Hypothalamus (tissue), 51 donors: ENCODE results near the gene PPP2R2B.

Experiments used
- DNase-seq, 51 donors: peaks; one replicate each; lab custom pipeline; 2025; lab: John Stamatoyannopoulos, UW

Gene PPP2R2B

DNA sequence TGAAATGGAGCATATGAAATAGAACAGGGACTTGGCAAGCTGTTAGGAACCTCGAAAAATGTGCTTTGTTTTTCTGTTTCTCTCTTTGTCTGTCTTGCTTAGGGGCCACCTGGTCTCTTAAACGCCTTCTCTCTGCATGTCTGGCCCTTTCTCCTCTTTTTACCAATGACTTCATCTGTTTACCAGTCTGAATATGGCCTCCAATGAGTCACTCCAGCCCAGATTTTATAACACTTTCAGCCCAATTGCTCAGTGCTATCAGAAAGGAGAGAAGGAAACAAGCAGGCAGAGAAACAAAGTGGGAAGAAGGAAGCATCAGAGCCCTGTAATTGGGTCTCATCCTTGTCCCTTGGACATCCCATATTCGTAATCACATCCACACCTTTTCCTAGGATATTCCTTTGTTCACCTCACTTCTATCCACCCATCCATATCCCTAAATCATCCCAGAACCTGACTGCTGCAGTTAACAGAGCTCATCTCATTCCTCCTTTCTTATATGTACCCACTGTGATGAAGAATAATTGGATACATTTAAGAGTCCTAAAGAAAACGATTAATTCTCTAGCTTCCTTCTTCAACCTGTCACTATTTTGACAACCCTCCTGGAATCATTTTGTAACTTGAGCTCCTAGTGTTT lies 210.8 kb downstream of the PPP2R2B start:
- peak in 7 of 51 donors; percentile 4 to 33 (median 22) for DNase-seq

- DNase-seq: no peak
Observed at GRCh38 chr5:146662229-146662628, 216.3 kb downstream of the PPP2R2B start.

DNA sequence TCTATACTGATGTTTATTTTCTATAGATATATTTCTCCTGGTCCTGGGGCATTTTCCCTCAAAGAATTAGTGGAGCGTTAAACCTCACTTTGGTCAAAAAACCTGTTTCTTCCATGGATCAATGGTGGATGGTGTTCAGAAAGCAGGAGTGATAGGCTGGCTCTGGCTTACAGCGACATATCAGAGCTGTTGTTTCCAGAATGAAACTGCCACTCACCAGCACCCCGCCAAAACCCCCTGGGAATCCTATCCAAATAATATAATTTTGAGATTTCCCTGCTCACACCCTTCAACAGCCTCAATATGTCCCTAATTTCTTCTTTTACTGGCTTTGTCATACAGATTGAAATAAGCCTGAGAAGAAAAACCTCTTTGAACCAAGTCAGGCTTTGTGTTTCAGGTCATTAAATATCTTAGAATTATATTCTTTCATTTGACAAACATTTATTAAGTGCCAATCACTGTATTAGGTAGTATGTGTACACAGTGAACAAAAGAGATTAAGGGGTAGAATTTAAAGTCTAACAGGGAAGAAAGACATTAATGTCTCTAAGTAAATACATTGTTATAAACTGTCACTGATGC lies 218.1 kb downstream of the PPP2R2B start:
- DNase-seq: no peak

DNA sequence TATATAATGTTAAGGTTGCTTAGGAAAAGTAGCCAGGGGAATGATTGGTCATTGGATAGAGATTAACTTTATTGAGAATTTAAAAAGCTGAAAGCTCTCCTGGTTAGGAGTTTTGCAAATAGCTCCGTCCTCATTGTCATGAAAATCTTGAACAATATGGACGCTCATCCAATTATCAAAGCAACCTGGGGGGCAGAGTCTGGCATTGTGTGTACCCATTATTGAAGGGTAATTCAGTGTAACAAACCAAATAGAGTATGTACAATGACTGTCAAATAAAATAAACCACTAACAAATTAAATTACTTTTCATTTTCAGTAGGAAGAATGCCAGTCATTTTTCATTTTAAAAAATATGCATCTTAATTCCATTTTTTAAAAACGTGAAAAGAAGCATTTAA lies 218.6 kb downstream of the PPP2R2B start:
- no peak for DNase-seq

- DNase-seq: no peak
Observed at GRCh38 chr5:146656703-146657102, 221.9 kb downstream of the PPP2R2B start.

DNA sequence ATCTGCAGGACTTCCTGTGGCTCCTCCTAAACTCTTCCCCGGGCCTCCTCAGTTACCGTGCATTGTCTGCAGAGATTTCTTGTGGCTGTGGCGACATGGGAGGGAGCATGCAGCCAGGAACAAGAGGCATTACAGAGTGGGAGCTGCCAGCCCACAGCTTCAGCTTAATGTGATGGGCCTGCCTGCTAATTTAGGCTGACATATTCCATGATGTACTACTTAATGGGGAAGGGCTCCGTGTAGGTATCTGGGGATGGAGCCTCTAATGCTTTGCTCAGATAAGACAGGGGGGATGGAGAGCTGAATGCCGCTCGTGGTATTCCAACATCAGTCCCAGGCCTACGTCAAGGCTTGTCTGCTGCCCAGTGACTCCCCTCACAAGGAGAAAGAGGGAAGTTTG lies 225.0 kb downstream of the PPP2R2B start:
- no peak for DNase-seq

DNA sequence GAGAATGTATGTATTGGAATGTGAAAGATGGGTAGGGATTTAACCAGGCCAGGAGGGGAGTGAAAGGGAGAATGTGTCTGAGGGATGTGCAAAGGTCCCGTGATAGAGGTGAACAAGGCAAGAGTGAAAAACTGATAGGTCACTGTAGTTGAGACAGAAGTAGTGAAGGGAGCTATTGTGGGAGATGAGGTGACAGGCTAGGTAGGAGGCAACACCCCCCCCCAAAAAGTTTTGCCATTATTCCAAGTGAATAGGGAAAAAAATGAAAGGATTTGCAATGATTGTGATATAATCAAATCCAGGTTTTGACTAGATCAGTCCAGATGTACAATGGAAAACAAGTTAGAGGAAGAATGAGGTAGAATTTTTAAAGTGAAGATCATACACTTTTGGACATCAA lies 226.0 kb downstream of the PPP2R2B start:
- no peak for DNase-seq

DNA sequence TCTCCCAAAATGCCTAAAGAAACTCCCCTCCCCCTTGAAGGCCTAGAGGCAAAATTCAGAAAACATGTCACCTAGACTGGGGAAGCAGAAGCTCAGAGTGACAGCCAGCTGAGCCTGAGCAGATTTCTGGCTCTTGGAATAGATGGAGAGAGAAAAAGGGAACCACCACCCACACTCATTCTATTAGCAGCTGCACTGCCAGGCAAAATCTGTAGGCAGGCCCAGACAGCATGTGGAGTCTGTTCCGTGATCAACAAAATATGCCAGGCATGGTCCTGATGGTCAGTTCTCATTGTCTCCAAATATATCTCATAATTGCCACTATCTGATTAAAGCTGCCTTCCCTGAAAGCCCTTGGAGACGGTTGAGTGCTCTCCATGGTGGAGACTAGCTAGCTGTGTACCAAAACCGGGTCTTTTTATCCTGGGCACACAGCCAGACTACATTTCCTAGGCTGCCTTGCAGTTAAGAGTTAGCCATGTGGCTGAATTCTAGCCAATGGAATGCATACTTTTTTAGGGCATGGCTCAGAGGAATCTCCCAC lies 230.8 kb downstream of the PPP2R2B start:
- peak in 18 of 51 donors; percentile 1 to 64 (median 16) for DNase-seq

DNA sequence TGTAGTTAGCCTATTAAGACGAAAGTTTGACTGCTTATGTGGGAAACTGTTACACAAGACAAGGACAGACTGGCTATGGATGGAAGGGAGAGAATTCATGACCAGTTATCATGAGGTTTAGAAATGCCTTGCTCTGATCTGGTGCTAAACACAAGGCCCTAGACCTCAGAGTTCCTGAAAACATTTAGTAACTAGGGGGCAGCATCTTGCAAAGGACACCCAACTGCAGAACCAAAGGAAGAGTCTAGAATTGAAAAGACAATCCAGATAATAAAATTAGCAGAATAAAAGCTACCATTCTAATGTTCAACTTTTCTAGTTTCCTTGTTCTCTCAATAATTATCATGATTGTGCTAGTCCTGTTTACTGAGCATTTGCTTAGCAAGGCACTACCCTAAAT lies 232.1 kb downstream of the PPP2R2B start:
- DNase-seq: no peak

DNA sequence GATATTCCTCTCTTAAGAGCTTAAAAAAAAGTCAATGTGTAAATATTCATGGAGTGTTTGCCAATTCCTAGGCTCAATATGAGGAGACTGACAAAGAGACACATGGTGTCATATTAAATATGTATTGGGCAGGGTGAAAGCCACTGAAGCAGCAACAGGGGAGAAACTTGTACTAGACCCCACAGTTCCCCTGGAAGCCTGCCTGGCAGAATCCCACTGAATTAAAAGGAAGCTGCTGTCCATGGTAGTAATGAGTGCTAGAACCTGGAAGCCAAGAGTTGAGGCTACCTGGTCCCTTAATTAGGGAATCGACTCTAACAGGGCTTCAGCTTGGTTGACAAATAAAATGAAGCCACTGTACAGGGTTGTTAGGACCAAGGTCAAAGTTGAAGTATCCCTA lies 233.2 kb downstream of the PPP2R2B start:
- DNase-seq: no peak

- DNase-seq: no peak
Observed at GRCh38 chr5:146644831-146645230, 233.7 kb downstream of the PPP2R2B start.

GRCh38 chr5:146643776-146644175 lies 234.8 kb downstream of the PPP2R2B start:
- DNase-seq: no peak

- no peak for DNase-seq
Observed at GRCh38 chr5:146642410-146642809, 236.1 kb downstream of the PPP2R2B start.

DNA sequence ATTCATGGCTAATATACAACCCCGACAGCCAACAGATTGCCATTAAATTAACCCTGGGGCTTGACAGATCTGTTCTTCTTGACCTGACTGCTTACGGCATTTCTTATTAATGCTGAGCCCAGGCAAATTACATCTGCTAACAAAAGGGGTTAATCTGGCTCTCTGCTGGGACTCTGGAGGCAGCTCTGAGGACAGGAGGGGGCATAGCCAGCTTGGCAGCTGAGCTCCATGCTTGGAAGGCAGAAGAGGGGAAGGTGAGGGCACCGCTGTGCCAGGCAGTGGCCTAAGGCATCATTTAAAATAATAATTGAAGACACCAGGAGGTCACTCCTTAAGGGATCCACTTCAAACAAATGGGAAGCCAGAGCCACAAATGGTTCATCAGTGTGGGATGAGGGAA lies 236.6 kb downstream of the PPP2R2B start:
- no peak for DNase-seq

- DNase-seq: peak in 1 of 51 donors; percentile 2
Observed at GRCh38 chr5:146640285-146640896, 238.2 kb downstream of the PPP2R2B start.

GRCh38 chr5:146635443-146635842 lies 243.1 kb downstream of the PPP2R2B start:
- no peak for DNase-seq

- no peak for DNase-seq
Observed at GRCh38 chr5:146633323-146633764, 245.2 kb downstream of the PPP2R2B start.

DNA sequence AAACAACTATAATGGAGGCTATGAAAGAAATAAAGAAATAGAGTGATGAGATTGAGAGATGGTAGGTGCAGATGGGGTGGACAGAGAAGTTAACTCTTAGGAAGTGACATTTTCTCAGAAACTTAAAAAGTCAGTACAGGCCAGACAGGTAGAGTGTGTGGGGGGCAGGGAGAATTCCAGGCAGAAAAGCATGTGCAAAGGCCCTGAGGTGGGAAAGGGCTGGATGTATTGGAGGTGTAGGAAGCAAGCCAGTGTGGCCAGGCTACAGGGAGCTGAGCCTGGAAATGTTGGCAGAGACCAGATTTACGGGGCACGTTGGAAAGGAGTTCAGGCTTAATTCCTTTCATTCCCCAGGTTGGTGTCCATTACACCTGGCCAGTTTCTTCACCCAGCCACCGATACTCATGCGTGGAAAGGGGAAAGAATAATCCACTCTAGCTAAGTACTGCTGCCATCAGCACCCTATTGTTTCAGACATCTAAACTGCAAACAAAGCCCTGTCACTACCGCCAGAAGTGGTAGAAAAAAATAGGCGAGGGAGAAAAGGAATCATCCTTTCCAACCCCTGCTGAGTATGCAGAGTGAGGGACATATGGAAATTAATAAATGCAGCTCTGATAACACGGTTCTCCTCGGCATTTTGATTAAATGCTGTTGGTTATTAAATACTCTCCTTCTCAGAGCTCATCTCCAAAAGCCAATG lies 245.8 kb downstream of the PPP2R2B start:
- no peak for DNase-seq

- DNase-seq: no peak
Observed at GRCh38 chr5:146630472-146630871, 248.1 kb downstream of the PPP2R2B start.

DNA sequence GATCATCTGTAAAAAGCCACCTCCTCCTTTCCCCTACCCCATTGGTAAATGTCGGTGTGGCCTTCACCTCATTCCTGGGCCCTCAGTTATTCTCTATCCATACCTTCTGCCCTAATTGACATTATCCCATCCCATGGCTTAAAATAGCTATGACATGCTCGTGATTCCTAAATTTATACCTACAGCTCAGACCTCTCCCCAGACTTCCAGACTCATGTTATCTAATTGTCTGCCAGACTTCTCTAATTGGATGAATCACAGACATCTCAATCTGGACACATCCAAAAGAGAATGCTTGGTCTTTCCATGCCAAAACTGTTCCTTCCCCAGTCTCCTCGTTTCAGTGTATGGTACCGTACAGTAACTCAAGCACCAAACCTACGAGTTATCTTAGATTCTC lies 249.6 kb downstream of the PPP2R2B start:
- no peak for DNase-seq

- no peak for DNase-seq
Observed at GRCh38 chr5:146626936-146627335, 251.6 kb downstream of the PPP2R2B start.
